Sigmoid colon (tissue), 7 donors: ENCODE data around the gene GPATCH1. TPM values are rescaled to one million over a fixed set of nuclear protein-coding genes. Genes with fewer than 3 reads are reported as not detected.
A peak's percentile ranks its signal among the peaks of the same experiment; 100 is the strongest.

ENCODE experiments used
- DNase-seq: peaks from one replicate; pipeline ENCODE4 v3.0.0-alpha.2; 2019
- H3K27ac ChIP-seq, 4 donors: fragments of 200-600 bp; sonication (generic); one replicate each; pipeline ENCODE4 v1.5.1; 2016 to 2019; ENCODE audit warnings: mild to moderate bottlenecking in 1 of 4
- H3K27me3 ChIP-seq, 3 donors: fragments of 200-600 bp; sonication (generic); one replicate each; pipeline ENCODE4 v1.5.1; 2019; ENCODE audit warnings: mild to moderate bottlenecking in 1 of 3
- H3K36me3 ChIP-seq, 4 donors: fragments of 200-600 bp; sonication (generic); one replicate each; pipeline ENCODE4 v1.5.1; 2016 to 2019
- H3K4me1 ChIP-seq, 4 donors: fragments of 200-600 bp; sonication (generic); one replicate each; pipeline ENCODE4 v1.5.1; 2017 to 2019
- H3K4me3 ChIP-seq, 4 donors: fragments of 200-600 bp; sonication (generic); one replicate each; pipeline ENCODE4 v1.5.1; 2017 to 2019; ENCODE audit warnings: mild to moderate bottlenecking in 2 of 4, moderate library complexity in 1 of 4
- H3K9me3 ChIP-seq, 4 donors: fragments of 200-600 bp in 3 of 4; sonication (generic) in 3 of 4; one replicate each; pipeline versions ENCODE4 v1.5.1 to v1.6.1; 2013 to 2019
- CTCF ChIP-seq, 4 experiments: fragments of 450-650 bp in 3 of 4; fragments of 200-600 bp in 1 of 4; IDR thresholded peaks; one replicate each; pipeline ENCODE4 v1.5.1; 2016 to 2019; ENCODE audit warnings: antibody characterized with exemption in 4 of 4, mild to moderate bottlenecking in 3 of 4, moderate library complexity in 2 of 4
- EP300 ChIP-seq, 4 donors: sonication (generic); formaldehyde crosslinking; IDR thresholded peaks; one replicate each; pipeline ENCODE4 v1.6.1; 2017; ENCODE audit warnings: antibody characterized with exemption in 4 of 4
- POLR2A ChIP-seq, 2 donors: fragments of 450-650 bp; IDR thresholded peaks; one replicate each; pipeline ENCODE4 v1.6.1; 2016; ENCODE audit warnings: antibody characterized with exemption in 2 of 2, mild to moderate bottlenecking in 2 of 2, moderate library complexity in 2 of 2
- POLR2AphosphoS5 ChIP-seq, 4 donors: sonication (generic); formaldehyde crosslinking; IDR thresholded peaks; one replicate each; pipeline ENCODE4 v1.6.1; 2017; ENCODE audit warnings: antibody characterized with exemption in 4 of 4
- WGBS, 2 donors: extraction: QIAGEN DNeasy Blood & Tissue Kit; methylation state at CpG; one replicate each; pipeline ENCODE4 v1.1.7; 2013; 5-methylcytosine and 5-hydroxymethylcytosine counted together
- intact Hi-C: fragments of 100-400 bp; cut with DNase I; formaldehyde crosslinking; loops from one replicate; pipeline ENCODE4 v1.15.1; 2023
- polyA plus RNA-seq, 3 donors: library from polyadenylated mRNA; stranded (reverse); fragments of 200-250 nt; gene quantifications; one replicate each; pipeline ENCODE4 v1.2.3, GENCODE V29; 2013
- small RNA-seq, 3 donors: library from RNA; depleted of rRNA; stranded (forward); fragments of <200 nt; gene quantifications; one replicate each; pipeline ENCODE3, GENCODE V24; 2016
- total RNA-seq, 4 donors: library from RNA; depleted of rRNA; stranded (reverse); fragments of >200 nt; gene quantifications; one replicate each; pipeline ENCODE4 v1.1.0, GENCODE V29; 2016
- donor health status: healthy with polysubstance abuse.
- donor health status: Bipolar disorder and iron deficiency.
- donor health status: healthy.

GPATCH1 gene
- total and polyA plus RNA-seq, 7 donors: 5.3 to 10.0 (median 6.9) TPM

GRCh38 chr19:33176670-33177416, 95.9 kb downstream of the GPATCH1 start:
- H3K36me3 ChIP-seq: no peaks in the 10 kb centered on the region
- H3K4me1 ChIP-seq: peaks cover 0 to 30% (median 25%) of the 10 kb centered on the region in 4 donors
- WGBS, 2 donors: 0% methylated on average over 65 of the region's 65 CpGs
- H3K27me3 ChIP-seq: no peaks in the 10 kb centered on the region
- TF ChIP-seq CTCF (IDR thresholded peaks at IDR 0.05): peak in 1 of 4 experiments; percentile 49
- peak in 1 of 4 donors; percentile 10 for TF ChIP-seq EP300 (IDR thresholded peaks at IDR 0.05)
- peak; percentile 87 to 92 (median 90) for TF ChIP-seq POLR2AphosphoS5 (IDR thresholded peaks at IDR 0.05)
- TF ChIP-seq POLR2A (IDR thresholded peaks at IDR 0.05): peak; percentile 74 to 77
- intact Hi-C loops: loop anchor here (2.0 to 10.0 kb wide), 4 partner anchors 32 to 502 kb away; partner anchors contain the start of genes ANKRD27, CEBPA, FAAP24 and RGS9BP
- peak overlapping the region; percentile 77 to 86 (median 80) for H3K4me3 ChIP-seq
- H3K9me3 ChIP-seq: no peaks in the 10 kb centered on the region
- DNase-seq: peak; percentile 97
- peak overlapping the region; percentile 91 to 96 (median 94) for H3K27ac ChIP-seq

GRCh38 chr19:33177417-33177979, 96.5 kb downstream of the GPATCH1 start:
- TF ChIP-seq EP300 (IDR thresholded peaks at IDR 0.05) (no peak), POLR2A (IDR thresholded peaks at IDR 0.05) (no peak), POLR2AphosphoS5 (IDR thresholded peaks at IDR 0.05) (peak in 1 of 4 donors; percentile 14), CTCF (IDR thresholded peaks at IDR 0.05) (peak in 3 of 4 experiments; percentile 30 to 49 (median 46))
- peak; percentile 89 for DNase-seq
- no peaks in the 10 kb centered on the region for H3K9me3 ChIP-seq
- intact Hi-C loops: loop anchor here (2.0 to 10.0 kb wide), 4 partner anchors 33 to 503 kb away; partner anchors contain the start of genes ANKRD27, CEBPA, FAAP24 and RGS9BP
- no peaks in the 10 kb centered on the region for H3K36me3 ChIP-seq
- peaks cover 0 to 30% (median 25%) of the 10 kb centered on the region in 4 donors for H3K4me1 ChIP-seq
- WGBS, 2 donors: 0% methylated on average over 38 of the region's 38 CpGs
- peak overlapping the region; percentile 41 to 86 (median 78) for H3K4me3 ChIP-seq
- H3K27ac ChIP-seq: peak overlapping the region; percentile 91 to 96 (median 94)
- no peaks in the 10 kb centered on the region for H3K27me3 ChIP-seq

Small RNAs within 50 kb of the gene (small RNA-seq; reads per million reads assigned to genes)
- gene AC008521.1: 0 reads per million in 3 donors
- 0 reads per million in 3 donors for gene AC008521.2

Other genes with a start within 250 kb of the GPATCH1 start
- under 1 TPM in 2 of 4 donors, not detected in 2; 0.36 to 0.49 TPM for gene SLC7A9, start 211.4 kb upstream of the GPATCH1 start, total RNA-seq
- under 1 TPM in 1 of 3 donors, not detected in 2; 0.20 TPM for gene SLC7A9, start 211.4 kb upstream of the GPATCH1 start, polyA plus RNA-seq
- 10 to 100 TPM; 11.1 to 17.5 (median 16.7) TPM for gene CEP89, start 109.2 kb upstream of the GPATCH1 start, total RNA-seq
- gene CEP89, start 109.2 kb upstream of the GPATCH1 start, polyA plus RNA-seq: 10 to 100 TPM in 1 of 3 donors, 1 to 10 TPM in 2; 3.7 to 10.1 (median 8.4) TPM
- 1 to 10 TPM in 3 of 4 donors, under 1 TPM in 1; 0.14 to 2.3 (median 1.8) TPM for gene FAAP24, start 108.9 kb upstream of the GPATCH1 start, total RNA-seq
- gene FAAP24, start 108.9 kb upstream of the GPATCH1 start, polyA plus RNA-seq: 1 to 10 TPM in 2 of 3 donors, under 1 TPM in 1; 0.92 to 4.2 (median 3.5) TPM
- 1 to 10 TPM; 1.7 to 3.2 (median 2.4) TPM for gene RHPN2, start 16.3 kb upstream of the GPATCH1 start, total RNA-seq
- gene RHPN2, start 16.3 kb upstream of the GPATCH1 start, polyA plus RNA-seq: 10 to 100 TPM; 28.8 to 84.8 (median 30.1) TPM
- gene WDR88, start 50.9 kb downstream of the GPATCH1 start, total RNA-seq: not detected
- not detected for gene WDR88, start 50.9 kb downstream of the GPATCH1 start, polyA plus RNA-seq
- 10 to 100 TPM; 17.1 to 31.5 (median 21.8) TPM for gene LRP3, start 113.1 kb downstream of the GPATCH1 start, total RNA-seq
- gene LRP3, start 113.1 kb downstream of the GPATCH1 start, polyA plus RNA-seq: 10 to 100 TPM in 1 of 3 donors, 1 to 10 TPM in 2; 3.9 to 10.3 (median 9.6) TPM
- 1 to 10 TPM in 1 of 4 donors, under 1 TPM in 1, not detected in 2; 0.27 to 1.1 TPM for gene SLC7A10, start 144.7 kb downstream of the GPATCH1 start, total RNA-seq
- 1 to 10 TPM in 1 of 3 donors, not detected in 2; 1.4 TPM for gene SLC7A10, start 144.7 kb downstream of the GPATCH1 start, polyA plus RNA-seq
- gene CEBPA, start 221.4 kb downstream of the GPATCH1 start, total RNA-seq: 10 to 100 TPM in 1 of 4 donors, 1 to 10 TPM in 3; 2.9 to 16.1 (median 6.9) TPM
- gene CEBPA, start 221.4 kb downstream of the GPATCH1 start, polyA plus RNA-seq: 10 to 100 TPM; 43.5 to 64.3 (median 48.0) TPM